WTC11 (cell line): Measurements from ENCODE around the gene SSH3. TPM values are rescaled to one million over a fixed set of nuclear protein-coding genes. Genes with fewer than 3 reads are reported as not detected.

Experiments used
- ATAC-seq: fragments of 200-7000 bp; cut with Tn5 transposase; 2 replicates; pipeline ENCODE4 v1.10.0; 2021; ENCODE audit warnings: mild to moderate bottlenecking, moderate library complexity
- CTCF ChIA-PET: fragments of 300-600 bp; sonication (Branson Sonifier 250); formaldehyde crosslinking; loops from one replicate; lab custom pipeline; 2021; ENCODE audit warnings: antibody characterized with exemption; lab: Charles Lee
- POLR2A ChIA-PET: fragments of 350-600 bp; sonication (Branson Sonifier 250); formaldehyde crosslinking; loops from one replicate; lab custom pipeline; 2021; ENCODE audit warnings: antibody characterized with exemption; lab: Charles Lee
- DNase-seq: peaks from one replicate; pipeline ENCODE4 v3.0.0; 2021; ENCODE audit warnings: low spot score
- H3K27ac Mint-ChIP-seq: 2 replicates; pipeline ENCODE4 v1.8.0; 2021; ENCODE audit warnings: mixed read lengths
- H3K27me3 Mint-ChIP-seq: 2 replicates; pipeline ENCODE4 v1.8.0; 2021; ENCODE audit warnings: low read depth, mild to moderate bottlenecking, moderate library complexity, mixed read lengths
- H3K36me3 Mint-ChIP-seq: 2 replicates; pipeline ENCODE4 v1.8.0; 2021; ENCODE audit warnings: mixed read lengths
- H3K4me1 Mint-ChIP-seq: 2 replicates; pipeline ENCODE4 v1.8.0; 2022; ENCODE audit warnings: mixed read lengths
- H3K4me3 Mint-ChIP-seq: 2 replicates; pipeline ENCODE4 v1.8.0; 2021; ENCODE audit warnings: mild to moderate bottlenecking, moderate library complexity, mixed read lengths
- H3K9me3 Mint-ChIP-seq: 2 replicates; pipeline ENCODE4 v1.8.0; 2021; ENCODE audit warnings: mixed read lengths
- CREM ChIP-seq: sonication (generic); formaldehyde crosslinking; IDR thresholded peaks from 2 replicates; pipeline ENCODE4 v1.8.1; 2022; ENCODE audit warnings: mild to moderate bottlenecking, missing genetic modification reagents, moderate library complexity
- ETV6 ChIP-seq: sonication (generic); formaldehyde crosslinking; IDR thresholded peaks from 2 replicates; pipeline ENCODE4 v1.8.1; 2022; ENCODE audit warnings: mild to moderate bottlenecking, missing genetic modification reagents
- HMGA2 ChIP-seq: fragments of 250-450 bp; sonication (Bioruptor Pico); IDR thresholded peaks from 2 replicates; pipeline ENCODE4 v1.4.0; 2021; ENCODE audit warnings: mild to moderate bottlenecking, moderate library complexity
- KAT7 ChIP-seq: sonication (generic); formaldehyde crosslinking; IDR thresholded peaks from 2 replicates; pipeline ENCODE4 v1.8.1; 2023; ENCODE audit warnings: missing genetic modification reagents, mild to moderate bottlenecking, borderline replicate concordance
- NR2C2 ChIP-seq: sonication (generic); formaldehyde crosslinking; IDR thresholded peaks from 2 replicates; pipeline ENCODE4 v1.8.0; 2022; ENCODE audit warnings: mild to moderate bottlenecking, missing genetic modification reagents
- SOX15 ChIP-seq: fragments of 250-450 bp; sonication (Bioruptor Pico); IDR thresholded peaks from 2 replicates; pipeline ENCODE4 v1.9.0; 2021; ENCODE audit warnings: mild to moderate bottlenecking
- total RNA-seq: library from RNA; stranded (reverse); gene quantifications from 3 replicates; pipeline ENCODE4 v1.2.3, GENCODE V29; 2021
- TF ChIP-seq, protein P1 (sequence below): sonication (generic); formaldehyde crosslinking; IDR thresholded peaks from 2 replicates; pipeline ENCODE4 v1.8.1; 2022; ENCODE audit warnings: mild to moderate bottlenecking, missing genetic modification reagents, moderate library complexity, borderline replicate concordance
- TF ChIP-seq, protein P2 (sequence below): sonication (generic); formaldehyde crosslinking; IDR thresholded peaks from 2 replicates; pipeline ENCODE4 v1.8.0; 2023; ENCODE audit warnings: mild to moderate bottlenecking, missing genetic modification reagents
- TF ChIP-seq, protein P3 (sequence below): sonication (generic); formaldehyde crosslinking; conservative IDR thresholded peaks from 2 replicates; pipeline ENCODE4 v1.8.1; 2022; ENCODE audit warnings: mild to moderate bottlenecking, missing genetic modification reagents
- TF ChIP-seq, protein P4 (sequence below): sonication (generic); formaldehyde crosslinking; IDR thresholded peaks from 2 replicates; pipeline ENCODE4 v1.8.1; 2023; ENCODE audit warnings: mild to moderate bottlenecking, missing genetic modification reagents
- TF ChIP-seq, protein P5 (sequence below): fragments of 250-450 bp; sonication (Bioruptor Pico); IDR thresholded peaks from 2 replicates; pipeline ENCODE4 v1.9.0; 2021; ENCODE audit warnings: moderate library complexity, mild to moderate bottlenecking, inconsistent platforms, borderline replicate concordance
- TF ChIP-seq, protein P6 (sequence below): fragments of 250-450 bp; sonication (Bioruptor Pico); IDR thresholded peaks from 2 replicates; pipeline ENCODE4 v2.1.2; 2022; ENCODE audit warnings: mild to moderate bottlenecking, moderate library complexity
- TF ChIP-seq, protein P7 (sequence below): sonication (generic); formaldehyde crosslinking; IDR thresholded peaks from 2 replicates; pipeline ENCODE4 v1.8.0; 2022; ENCODE audit warnings: mild to moderate bottlenecking, missing genetic modification reagents

Gene SSH3
- total RNA-seq, 1 experiment from 2014 or later, result 42.3 TPM

DNA sequence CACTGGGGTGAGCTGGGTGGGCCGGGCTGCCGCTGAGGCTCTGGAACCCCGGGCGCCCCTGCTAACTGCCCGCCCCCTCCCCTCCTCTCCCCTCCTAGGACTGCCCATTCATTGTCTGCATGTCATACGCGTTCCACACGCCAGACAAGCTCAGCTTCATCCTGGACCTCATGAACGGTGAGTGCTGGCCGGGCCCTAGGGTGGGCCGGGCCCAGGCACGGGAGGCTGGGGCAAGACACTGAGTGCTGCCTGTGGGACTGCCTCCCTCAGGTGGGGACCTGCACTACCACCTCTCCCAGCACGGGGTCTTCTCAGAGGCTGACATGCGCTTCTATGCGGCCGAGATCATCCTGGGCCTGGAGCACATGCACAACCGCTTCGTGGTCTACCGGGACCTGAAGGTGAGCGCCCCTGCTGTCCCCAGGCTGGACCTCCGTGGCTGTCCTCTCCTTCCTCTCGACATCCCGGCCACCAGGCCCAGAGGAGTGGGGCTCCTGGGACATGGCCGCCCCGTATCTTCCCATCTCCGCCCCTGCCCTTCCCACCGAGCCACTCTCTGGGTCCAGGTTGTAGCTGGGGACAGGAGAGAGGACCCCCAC lies 21.7 kb upstream of the SSH3 start (continued):
- TF ChIP-seq, protein P1, sequence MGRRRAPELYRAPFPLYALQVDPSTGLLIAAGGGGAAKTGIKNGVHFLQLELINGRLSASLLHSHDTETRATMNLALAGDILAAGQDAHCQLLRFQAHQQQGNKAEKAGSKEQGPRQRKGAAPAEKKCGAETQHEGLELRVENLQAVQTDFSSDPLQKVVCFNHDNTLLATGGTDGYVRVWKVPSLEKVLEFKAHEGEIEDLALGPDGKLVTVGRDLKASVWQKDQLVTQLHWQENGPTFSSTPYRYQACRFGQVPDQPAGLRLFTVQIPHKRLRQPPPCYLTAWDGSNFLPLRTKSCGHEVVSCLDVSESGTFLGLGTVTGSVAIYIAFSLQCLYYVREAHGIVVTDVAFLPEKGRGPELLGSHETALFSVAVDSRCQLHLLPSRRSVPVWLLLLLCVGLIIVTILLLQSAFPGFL, result no peak
- TF ChIP-seq HMGA2, result no peak

DNA sequence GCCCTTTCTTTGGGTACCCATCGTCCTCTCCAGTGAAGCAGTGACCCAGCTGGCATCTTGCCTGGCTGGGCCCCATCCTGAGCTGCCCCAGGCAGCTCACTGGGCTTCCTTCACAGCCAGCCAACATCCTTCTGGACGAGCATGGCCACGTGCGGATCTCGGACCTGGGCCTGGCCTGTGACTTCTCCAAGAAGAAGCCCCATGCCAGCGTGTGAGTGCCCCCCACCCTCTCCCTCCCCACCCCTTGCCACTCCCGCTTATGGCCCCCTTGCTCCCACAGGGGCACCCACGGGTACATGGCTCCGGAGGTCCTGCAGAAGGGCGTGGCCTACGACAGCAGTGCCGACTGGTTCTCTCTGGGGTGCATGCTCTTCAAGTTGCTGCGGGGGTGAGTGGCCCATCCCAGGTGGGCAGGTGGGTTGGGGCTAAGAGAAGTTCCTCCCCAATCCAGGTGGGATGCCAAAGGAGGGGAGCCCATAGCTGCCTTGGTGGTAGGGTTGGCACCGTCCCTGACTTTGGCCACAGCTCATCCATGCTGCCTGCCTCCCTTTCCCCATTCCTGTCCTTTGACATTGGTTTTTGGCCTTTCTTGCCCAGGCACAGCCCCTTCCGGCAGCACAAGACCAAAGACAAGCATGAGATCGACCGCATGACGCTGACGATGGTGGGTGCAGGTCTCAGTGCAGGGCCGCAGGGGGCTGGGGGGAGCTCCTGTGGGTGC lies 21.0 kb upstream of the SSH3 start:
- Mint-ChIP-seq H3K4me1 (peaks cover 10% of the 10 kb centered on the region), H3K27me3 (no peaks in the 10 kb centered on the region), H3K4me3 (no peak overlapping the region), H3K36me3 (peaks cover 18% of the 10 kb centered on the region), H3K9me3 (no peaks in the 10 kb centered on the region), H3K27ac (peak overlapping the region; percentile 72; the same call in 1 of the 2 replicates)
- CTCF ChIA-PET, result interaction anchor here (0.9 to 2.4 kb wide), 4 partner anchors 11 to 35 kb away, joined by 3 to 16 read pairs (median 6); no protein-coding TSS in a partner anchor
- POLR2A ChIA-PET, result interaction anchor here (0.9 kb wide), 1 partner anchor 22 kb away, joined by 3 read pairs; no protein-coding TSS in a partner anchor
- ATAC-seq, result no peak
- no peak for DNase-seq
- TF ChIP-seq, protein P2, sequence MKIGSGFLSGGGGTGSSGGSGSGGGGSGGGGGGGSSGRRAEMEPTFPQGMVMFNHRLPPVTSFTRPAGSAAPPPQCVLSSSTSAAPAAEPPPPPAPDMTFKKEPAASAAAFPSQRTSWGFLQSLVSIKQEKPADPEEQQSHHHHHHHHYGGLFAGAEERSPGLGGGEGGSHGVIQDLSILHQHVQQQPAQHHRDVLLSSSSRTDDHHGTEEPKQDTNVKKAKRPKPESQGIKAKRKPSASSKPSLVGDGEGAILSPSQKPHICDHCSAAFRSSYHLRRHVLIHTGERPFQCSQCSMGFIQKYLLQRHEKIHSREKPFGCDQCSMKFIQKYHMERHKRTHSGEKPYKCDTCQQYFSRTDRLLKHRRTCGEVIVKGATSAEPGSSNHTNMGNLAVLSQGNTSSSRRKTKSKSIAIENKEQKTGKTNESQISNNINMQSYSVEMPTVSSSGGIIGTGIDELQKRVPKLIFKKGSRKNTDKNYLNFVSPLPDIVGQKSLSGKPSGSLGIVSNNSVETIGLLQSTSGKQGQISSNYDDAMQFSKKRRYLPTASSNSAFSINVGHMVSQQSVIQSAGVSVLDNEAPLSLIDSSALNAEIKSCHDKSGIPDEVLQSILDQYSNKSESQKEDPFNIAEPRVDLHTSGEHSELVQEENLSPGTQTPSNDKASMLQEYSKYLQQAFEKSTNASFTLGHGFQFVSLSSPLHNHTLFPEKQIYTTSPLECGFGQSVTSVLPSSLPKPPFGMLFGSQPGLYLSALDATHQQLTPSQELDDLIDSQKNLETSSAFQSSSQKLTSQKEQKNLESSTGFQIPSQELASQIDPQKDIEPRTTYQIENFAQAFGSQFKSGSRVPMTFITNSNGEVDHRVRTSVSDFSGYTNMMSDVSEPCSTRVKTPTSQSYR (CRISPR knock-in tag), result no peak
- TF ChIP-seq, protein P3, sequence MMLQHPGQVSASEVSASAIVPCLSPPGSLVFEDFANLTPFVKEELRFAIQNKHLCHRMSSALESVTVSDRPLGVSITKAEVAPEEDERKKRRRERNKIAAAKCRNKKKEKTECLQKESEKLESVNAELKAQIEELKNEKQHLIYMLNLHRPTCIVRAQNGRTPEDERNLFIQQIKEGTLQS (CRISPR knock-in tag), result no peak
- no peak for TF ChIP-seq ETV6 (CRISPR knock-in tag)
- TF ChIP-seq, protein P4, sequence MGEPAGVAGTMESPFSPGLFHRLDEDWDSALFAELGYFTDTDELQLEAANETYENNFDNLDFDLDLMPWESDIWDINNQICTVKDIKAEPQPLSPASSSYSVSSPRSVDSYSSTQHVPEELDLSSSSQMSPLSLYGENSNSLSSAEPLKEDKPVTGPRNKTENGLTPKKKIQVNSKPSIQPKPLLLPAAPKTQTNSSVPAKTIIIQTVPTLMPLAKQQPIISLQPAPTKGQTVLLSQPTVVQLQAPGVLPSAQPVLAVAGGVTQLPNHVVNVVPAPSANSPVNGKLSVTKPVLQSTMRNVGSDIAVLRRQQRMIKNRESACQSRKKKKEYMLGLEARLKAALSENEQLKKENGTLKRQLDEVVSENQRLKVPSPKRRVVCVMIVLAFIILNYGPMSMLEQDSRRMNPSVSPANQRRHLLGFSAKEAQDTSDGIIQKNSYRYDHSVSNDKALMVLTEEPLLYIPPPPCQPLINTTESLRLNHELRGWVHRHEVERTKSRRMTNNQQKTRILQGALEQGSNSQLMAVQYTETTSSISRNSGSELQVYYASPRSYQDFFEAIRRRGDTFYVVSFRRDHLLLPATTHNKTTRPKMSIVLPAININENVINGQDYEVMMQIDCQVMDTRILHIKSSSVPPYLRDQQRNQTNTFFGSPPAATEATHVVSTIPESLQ (CRISPR knock-in tag), result no peak
- TF ChIP-seq, protein P5, sequence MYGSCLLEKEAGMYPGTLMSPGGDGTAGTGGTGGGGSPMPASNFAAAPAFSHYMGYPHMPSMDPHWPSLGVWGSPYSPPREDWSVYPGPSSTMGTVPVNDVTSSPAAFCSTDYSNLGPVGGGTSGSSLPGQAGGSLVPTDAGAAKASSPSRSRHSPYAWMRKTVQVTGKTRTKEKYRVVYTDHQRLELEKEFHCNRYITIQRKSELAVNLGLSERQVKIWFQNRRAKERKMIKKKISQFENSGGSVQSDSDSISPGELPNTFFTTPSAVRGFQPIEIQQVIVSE (CRISPR knock-in tag), result no peak
- no peak for TF ChIP-seq NR2C2 (CRISPR knock-in tag)
- no peak for TF ChIP-seq CREM (CRISPR knock-in tag)
- TF ChIP-seq KAT7, result no peak
- TF ChIP-seq, protein P6, sequence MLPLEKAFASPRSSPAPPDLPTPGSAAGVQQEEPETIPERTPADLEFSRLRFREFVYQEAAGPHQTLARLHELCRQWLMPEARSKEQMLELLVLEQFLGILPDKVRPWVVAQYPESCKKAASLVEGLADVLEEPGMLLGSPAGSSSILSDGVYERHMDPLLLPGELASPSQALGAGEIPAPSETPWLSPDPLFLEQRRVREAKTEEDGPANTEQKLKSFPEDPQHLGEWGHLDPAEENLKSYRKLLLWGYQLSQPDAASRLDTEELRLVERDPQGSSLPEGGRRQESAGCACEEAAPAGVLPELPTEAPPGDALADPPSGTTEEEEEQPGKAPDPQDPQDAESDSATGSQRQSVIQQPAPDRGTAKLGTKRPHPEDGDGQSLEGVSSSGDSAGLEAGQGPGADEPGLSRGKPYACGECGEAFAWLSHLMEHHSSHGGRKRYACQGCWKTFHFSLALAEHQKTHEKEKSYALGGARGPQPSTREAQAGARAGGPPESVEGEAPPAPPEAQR (CRISPR knock-in tag), result no peak

DNA sequence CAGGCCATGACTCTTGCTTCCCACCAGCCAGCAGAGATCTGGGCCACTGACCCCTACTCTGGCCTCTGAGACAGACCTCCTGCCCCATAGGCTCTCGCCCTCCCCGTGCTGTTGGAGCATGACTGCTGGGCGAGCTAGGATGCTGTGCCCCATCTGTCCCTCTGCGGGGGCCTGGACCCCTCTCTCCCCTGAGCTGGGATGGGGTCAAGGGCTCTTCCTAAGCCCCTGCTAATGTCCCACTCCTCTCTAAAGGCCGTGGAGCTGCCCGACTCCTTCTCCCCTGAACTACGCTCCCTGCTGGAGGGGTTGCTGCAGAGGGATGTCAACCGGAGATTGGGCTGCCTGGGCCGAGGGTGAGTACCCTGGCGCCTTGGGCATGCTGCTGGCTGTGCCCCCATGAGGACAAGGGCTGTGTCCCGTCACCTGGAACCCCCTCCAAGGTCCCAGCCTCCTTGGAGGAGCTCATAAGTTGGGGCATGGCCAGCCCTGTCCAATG lies 20.4 kb upstream of the SSH3 start:
- DNase-seq (no peak), ATAC-seq (no peak)
- H3K4me1 Mint-ChIP-seq, result peaks cover 10% of the 10 kb centered on the region
- H3K27ac Mint-ChIP-seq, result no peak overlapping the region
- H3K4me3 Mint-ChIP-seq, result no peak overlapping the region
- no peaks in the 10 kb centered on the region for H3K9me3 Mint-ChIP-seq
- no peaks in the 10 kb centered on the region for H3K27me3 Mint-ChIP-seq
- no peak for TF ChIP-seq SOX15
- TF ChIP-seq, protein P7, sequence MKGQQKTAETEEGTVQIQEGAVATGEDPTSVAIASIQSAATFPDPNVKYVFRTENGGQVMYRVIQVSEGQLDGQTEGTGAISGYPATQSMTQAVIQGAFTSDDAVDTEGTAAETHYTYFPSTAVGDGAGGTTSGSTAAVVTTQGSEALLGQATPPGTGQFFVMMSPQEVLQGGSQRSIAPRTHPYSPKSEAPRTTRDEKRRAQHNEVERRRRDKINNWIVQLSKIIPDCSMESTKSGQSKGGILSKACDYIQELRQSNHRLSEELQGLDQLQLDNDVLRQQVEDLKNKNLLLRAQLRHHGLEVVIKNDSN, result no peak
- TF ChIP-seq, protein P5 (CRISPR knock-in tag), result no peak
- CTCF ChIA-PET, result interaction anchor here (0.9 to 2.4 kb wide), 5 partner anchors 11 to 34 kb away, joined by 3 to 16 read pairs (median 3); partner anchors contain the start of gene SSH3
- peaks cover 18% of the 10 kb centered on the region for H3K36me3 Mint-ChIP-seq
- POLR2A ChIA-PET, result interaction anchor here (0.9 kb wide), 1 partner anchor 22 kb away, joined by 3 read pairs; no protein-coding TSS in a partner anchor
